Right atrium auricular region (tissue), 2 donors: ENCODE measurements around the gene MEIOC. TPM values are rescaled to one million over a fixed set of nuclear protein-coding genes. Genes with fewer than 3 reads are reported as not detected.
A peak's percentile ranks its signal among the peaks of the same experiment; 100 is the strongest.
"Not testable (repeated sequence)": the region's sequence is repeated elsewhere in the genome, so short reads cannot be mapped to it uniquely, and the experiment has no call there.

Experiments used
- DNase-seq: peaks from one replicate; pipeline ENCODE4 v3.0.0-alpha.2; 2019; ENCODE audit warnings: low spot score
- H3K27ac ChIP-seq, 2 donors: fragments of 200-600 bp; sonication (generic); 1 replicate in 1 of 2; 2 replicates in 1 of 2; pipeline ENCODE4 v1.5.1; 2016 to 2019
- H3K27me3 ChIP-seq, 2 donors: fragments of 200-600 bp; sonication (generic); one replicate each; pipeline versions ENCODE4 v1.5.1 to v1.6.0; 2017 to 2019
- H3K36me3 ChIP-seq: fragments of 200-600 bp; sonication (generic); one replicate; pipeline ENCODE4 v1.5.1; 2016
- H3K4me1 ChIP-seq, 2 donors: fragments of 200-600 bp; sonication (generic); one replicate each; pipeline versions ENCODE4 v1.5.1 to v1.6.0; 2017 to 2019
- H3K4me3 ChIP-seq, 2 donors: fragments of 200-600 bp; sonication (generic); 1 replicate in 1 of 2; 2 replicates in 1 of 2; pipeline ENCODE4 v1.5.1; 2017 to 2019; ENCODE audit warnings: mild to moderate bottlenecking in 1 of 2, moderate library complexity in 1 of 2
- H3K9me3 ChIP-seq, 2 donors: fragments of 200-600 bp; sonication (generic); one replicate each; pipeline ENCODE4 v1.5.1; 2019
- total RNA-seq, 2 donors: library from RNA; depleted of rRNA; stranded (reverse); fragments of >200 nt; gene quantifications; one replicate each; pipeline ENCODE4 v1.1.0, GENCODE V29; 2016
- TF ChIP-seq, protein P1 (sequence below), 2 donors: fragments of 200-600 bp; sonication (generic); IDR thresholded peaks; one replicate each; pipeline ENCODE4 v1.5.1; 2019; ENCODE audit warnings: antibody characterized with exemption in 2 of 2

MEIOC gene
- total RNA-seq, 2 donors from 2014 or later, result 0.44 TPM; not detected in 1

DNA sequence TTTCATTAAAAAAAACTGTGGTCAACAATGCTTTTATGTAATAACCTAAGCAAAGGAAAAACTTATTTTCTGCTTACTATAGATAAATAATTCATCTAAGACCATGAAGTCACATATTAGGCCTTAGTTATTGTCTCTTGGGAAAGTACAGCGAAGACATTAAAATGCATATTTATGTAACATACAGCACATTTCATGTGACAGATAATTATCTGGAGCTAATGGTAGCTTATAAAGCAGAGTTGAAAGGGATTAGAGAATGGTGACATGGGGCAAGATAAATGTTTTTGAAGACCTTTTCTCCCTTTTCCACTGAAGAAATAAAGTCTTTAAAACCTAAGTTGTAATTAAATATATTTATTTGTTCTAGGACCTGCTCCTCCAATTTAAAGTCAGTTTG, 9.7 kb downstream of the MEIOC start:
- H3K4me1 ChIP-seq, result no peaks in the 10 kb centered on the region
- TF ChIP-seq, protein P1, sequence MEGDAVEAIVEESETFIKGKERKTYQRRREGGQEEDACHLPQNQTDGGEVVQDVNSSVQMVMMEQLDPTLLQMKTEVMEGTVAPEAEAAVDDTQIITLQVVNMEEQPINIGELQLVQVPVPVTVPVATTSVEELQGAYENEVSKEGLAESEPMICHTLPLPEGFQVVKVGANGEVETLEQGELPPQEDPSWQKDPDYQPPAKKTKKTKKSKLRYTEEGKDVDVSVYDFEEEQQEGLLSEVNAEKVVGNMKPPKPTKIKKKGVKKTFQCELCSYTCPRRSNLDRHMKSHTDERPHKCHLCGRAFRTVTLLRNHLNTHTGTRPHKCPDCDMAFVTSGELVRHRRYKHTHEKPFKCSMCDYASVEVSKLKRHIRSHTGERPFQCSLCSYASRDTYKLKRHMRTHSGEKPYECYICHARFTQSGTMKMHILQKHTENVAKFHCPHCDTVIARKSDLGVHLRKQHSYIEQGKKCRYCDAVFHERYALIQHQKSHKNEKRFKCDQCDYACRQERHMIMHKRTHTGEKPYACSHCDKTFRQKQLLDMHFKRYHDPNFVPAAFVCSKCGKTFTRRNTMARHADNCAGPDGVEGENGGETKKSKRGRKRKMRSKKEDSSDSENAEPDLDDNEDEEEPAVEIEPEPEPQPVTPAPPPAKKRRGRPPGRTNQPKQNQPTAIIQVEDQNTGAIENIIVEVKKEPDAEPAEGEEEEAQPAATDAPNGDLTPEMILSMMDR (IDR thresholded peaks at IDR 0.05), result no peak
- no peak overlapping the region for H3K27ac ChIP-seq
- no peak for DNase-seq
- H3K9me3 ChIP-seq, result no peaks in the 10 kb centered on the region
- no peak overlapping the region for H3K4me3 ChIP-seq
- no peaks in the 10 kb centered on the region for H3K36me3 ChIP-seq
- no peaks in the 10 kb centered on the region for H3K27me3 ChIP-seq

DNA sequence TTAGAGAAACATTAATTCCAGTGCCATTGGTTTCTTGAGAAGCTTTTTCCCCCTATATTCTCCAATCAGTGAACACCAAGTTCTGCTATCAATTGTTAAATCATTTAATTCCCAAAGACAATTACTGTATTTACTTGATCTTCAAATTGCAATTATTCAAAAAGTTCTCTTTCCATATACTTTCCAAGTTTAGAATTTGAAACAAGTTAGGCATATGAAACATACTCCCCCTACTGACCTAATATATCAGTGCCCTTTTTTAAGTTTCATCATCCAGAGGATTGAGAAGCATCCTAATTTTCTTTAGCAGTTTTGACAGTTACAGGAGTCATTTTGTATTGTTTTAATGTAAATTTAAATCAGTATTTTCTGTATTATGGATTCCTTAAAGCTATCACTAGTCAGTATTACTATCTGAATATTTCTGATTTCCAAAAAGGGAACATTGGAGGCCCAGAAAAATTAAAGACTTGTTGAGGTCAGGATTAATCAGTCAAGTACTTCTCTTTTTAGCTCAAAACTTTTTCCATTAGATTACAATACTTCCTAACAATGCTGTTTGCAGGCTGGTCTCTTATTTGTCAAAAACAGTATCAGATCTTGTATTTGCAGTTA, 16.3 kb downstream of the MEIOC start:
- no peak overlapping the region for H3K27ac ChIP-seq
- H3K36me3 ChIP-seq, result no peaks in the 10 kb centered on the region
- H3K27me3 ChIP-seq, result no peaks in the 10 kb centered on the region
- H3K4me3 ChIP-seq, result no peak overlapping the region
- no peaks in the 10 kb centered on the region for H3K4me1 ChIP-seq
- no peak for DNase-seq
- TF ChIP-seq, protein P1 (IDR thresholded peaks at IDR 0.05), result peak in 1 of 2 donors; percentile 54
- H3K9me3 ChIP-seq, result no peaks in the 10 kb centered on the region

DNA sequence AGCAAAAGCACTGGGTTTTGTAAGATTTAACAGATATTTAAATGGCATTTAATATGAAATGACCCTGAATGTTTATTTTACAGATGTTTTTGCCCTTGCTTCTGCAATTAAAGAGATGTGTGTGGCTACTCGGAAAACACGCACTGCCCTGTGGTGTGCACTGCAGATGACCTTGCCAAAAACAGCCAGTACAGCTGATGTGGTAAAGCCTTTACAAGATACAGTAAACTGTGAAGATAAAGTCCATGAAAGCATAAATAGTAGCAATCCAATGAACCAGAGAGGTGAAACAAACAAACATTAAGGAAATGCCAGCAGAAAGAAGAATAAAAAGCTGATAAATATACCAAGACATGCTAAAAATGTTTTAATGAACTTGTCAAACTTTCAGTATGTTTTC, 17.6 kb downstream of the MEIOC start:
- no peak for DNase-seq
- H3K4me1 ChIP-seq, result no peaks in the 10 kb centered on the region
- no peaks in the 10 kb centered on the region for H3K9me3 ChIP-seq
- H3K36me3 ChIP-seq, result peaks cover 7% of the 10 kb centered on the region
- H3K27ac ChIP-seq, result no peak overlapping the region
- H3K27me3 ChIP-seq, result no peaks in the 10 kb centered on the region
- TF ChIP-seq, protein P1 (IDR thresholded peaks at IDR 0.05), result no peak
- no peak overlapping the region for H3K4me3 ChIP-seq

DNA sequence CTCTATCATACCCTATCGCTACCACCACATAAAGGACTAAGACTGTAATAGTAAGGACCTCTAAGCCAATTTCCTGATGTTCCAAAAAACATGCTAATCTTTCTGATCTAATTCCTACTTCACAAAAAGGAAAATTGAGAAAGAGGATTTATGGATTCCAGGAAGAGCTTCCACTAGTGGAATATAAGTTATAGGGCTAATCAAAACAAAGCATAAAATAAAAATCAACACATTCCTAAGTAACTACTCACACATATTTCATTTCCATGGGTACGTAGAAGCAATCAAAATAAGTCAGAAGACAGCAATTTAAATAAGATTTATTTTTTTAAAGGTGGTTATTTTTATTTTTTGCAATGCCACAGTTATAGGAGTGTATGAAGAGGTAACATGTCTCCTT, 20.9 kb downstream of the MEIOC start:
- TF ChIP-seq, protein P1 (IDR thresholded peaks at IDR 0.05), result no peak
- no peak overlapping the region for H3K27ac ChIP-seq

DNA sequence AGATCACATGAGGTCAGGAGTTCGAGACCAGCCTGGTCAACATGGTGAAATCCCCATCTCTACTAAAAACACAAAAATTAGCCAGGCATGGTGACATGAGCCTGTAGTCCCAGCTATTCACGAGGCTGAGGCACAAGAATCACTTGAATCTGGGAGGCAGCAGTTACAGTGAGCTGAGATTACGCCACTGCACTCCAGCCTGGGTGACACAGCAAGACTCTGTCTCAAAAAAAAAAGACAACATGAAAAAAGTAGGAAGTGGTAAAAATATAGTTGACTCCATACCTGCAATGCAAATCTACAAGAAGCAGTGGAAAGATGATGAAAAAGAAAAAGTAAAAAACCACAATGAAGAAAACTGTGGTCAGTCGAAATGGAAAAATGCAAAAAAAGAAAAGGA, 27.0 kb downstream of the MEIOC start:
- not testable (repeated sequence) for H3K4me1 ChIP-seq, H3K4me3 ChIP-seq, H3K27ac ChIP-seq, DNase-seq, H3K9me3 ChIP-seq, H3K27me3 ChIP-seq
- H3K36me3 ChIP-seq, result peaks cover 40% of the 10 kb centered on the region

More for the DNA sequence above, 20.9 kb downstream of the MEIOC start:
- peaks cover 26% of the 10 kb centered on the region for H3K36me3 ChIP-seq
- no peaks in the 10 kb centered on the region for H3K4me1 ChIP-seq
- no peak overlapping the region for H3K4me3 ChIP-seq
- no peak for DNase-seq
- no peaks in the 10 kb centered on the region for H3K27me3 ChIP-seq
- no peaks in the 10 kb centered on the region for H3K9me3 ChIP-seq

DNA sequence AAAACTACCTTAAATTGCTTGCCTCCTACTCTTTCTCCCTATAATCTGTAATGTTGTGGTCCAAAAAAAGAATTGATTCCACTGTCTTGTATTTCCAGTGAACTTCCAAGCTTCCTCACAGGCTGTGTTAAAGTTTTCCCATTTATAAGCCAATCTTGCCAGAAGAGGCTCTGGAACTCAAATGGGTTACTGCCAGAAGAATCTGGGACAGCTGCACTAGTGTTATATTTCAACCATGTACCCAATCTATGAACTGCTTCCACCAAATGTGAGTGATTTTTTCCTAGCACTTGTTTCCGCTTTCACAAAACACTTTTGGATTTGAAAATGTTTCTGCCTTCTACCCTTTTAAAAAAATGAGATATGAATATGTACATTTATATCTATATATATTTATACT, 31.5 kb downstream of the MEIOC start:
- peaks cover 0 to 19% of the 10 kb centered on the region in 2 donors for H3K4me1 ChIP-seq
- H3K27ac ChIP-seq, result no peak overlapping the region
- no peak for DNase-seq
- TF ChIP-seq, protein P1 (IDR thresholded peaks at IDR 0.05), result no peak
- H3K9me3 ChIP-seq, result no peaks in the 10 kb centered on the region
- H3K36me3 ChIP-seq, result peaks cover 9% of the 10 kb centered on the region
- no peaks in the 10 kb centered on the region for H3K27me3 ChIP-seq
- no peak overlapping the region for H3K4me3 ChIP-seq
